GM12872 (cell line): Measurements from ENCODE around the gene TLE3.

Experiments used
- TF ChIP-seq, protein P1 (sequence below): IDR thresholded peaks from 3 replicates; pipeline ENCODE4 v1.5.1; 2011; ENCODE audit warnings: low read depth, mild to moderate bottlenecking, low read length, moderate library complexity; ENCODE audit not compliant: insufficient read depth

The TLE3 gene

DNA sequence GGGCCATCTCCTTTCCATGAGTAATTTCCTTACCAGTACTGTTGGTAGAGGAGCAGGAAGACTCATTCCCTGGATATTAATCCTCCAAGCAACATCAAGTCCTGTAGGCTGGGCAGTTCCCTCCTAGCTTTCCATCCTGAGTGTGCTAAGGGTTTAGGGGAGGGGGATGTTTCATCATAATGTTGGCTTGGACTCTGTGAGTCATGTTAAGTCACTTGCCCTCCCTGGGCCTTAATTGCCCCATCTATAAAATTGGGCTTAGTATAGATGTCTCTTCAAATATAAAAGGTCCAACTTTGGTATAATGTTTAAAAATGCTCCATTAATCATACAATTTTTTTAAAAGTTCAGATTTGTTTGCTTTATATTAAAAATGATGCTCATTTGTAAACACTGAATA is 52.7 kb downstream of the TLE3 start:
- TF ChIP-seq, protein P1, sequence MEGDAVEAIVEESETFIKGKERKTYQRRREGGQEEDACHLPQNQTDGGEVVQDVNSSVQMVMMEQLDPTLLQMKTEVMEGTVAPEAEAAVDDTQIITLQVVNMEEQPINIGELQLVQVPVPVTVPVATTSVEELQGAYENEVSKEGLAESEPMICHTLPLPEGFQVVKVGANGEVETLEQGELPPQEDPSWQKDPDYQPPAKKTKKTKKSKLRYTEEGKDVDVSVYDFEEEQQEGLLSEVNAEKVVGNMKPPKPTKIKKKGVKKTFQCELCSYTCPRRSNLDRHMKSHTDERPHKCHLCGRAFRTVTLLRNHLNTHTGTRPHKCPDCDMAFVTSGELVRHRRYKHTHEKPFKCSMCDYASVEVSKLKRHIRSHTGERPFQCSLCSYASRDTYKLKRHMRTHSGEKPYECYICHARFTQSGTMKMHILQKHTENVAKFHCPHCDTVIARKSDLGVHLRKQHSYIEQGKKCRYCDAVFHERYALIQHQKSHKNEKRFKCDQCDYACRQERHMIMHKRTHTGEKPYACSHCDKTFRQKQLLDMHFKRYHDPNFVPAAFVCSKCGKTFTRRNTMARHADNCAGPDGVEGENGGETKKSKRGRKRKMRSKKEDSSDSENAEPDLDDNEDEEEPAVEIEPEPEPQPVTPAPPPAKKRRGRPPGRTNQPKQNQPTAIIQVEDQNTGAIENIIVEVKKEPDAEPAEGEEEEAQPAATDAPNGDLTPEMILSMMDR: no peak

DNA sequence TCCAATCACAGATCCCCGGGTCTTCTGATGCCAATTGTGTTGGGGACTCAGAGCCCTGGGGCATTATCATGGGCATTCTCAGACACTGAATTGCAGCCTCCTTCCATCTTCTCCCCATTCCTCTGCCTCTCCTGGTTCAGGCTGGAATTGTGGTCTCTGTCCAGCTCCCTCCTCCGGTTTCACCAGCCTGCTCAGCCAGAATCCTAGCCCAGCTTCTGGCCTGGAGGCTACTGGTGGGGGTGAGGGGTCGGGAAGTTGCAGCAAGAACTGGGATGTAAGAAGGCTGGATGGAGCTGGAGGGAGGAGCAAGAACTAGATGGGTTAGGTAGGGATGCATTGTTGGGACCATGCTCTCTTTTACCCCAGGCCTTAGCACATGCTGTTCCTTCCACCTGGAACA is 53.5 kb downstream of the TLE3 start:
- TF ChIP-seq, protein P1: no peak

DNA sequence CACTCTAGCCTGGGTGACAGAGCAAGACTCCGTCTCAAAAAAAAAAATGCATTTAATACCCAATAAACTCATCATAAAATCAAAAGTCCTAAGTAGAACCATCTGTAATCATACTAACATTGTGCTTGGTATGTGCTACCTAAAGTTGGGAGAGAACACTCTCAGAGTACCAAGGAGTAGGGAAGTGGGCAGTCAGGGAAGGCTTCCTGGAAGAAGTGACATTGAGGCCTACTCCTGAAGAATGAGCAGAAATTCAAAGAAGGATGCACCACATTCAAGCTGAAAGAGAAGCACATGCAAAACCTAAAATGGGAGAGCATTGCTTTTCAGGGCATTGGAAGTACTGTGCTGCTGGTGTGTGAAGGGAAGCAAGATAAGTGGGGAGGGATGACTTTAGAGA is 54.1 kb downstream of the TLE3 start:
- TF ChIP-seq, protein P1: no peak

DNA sequence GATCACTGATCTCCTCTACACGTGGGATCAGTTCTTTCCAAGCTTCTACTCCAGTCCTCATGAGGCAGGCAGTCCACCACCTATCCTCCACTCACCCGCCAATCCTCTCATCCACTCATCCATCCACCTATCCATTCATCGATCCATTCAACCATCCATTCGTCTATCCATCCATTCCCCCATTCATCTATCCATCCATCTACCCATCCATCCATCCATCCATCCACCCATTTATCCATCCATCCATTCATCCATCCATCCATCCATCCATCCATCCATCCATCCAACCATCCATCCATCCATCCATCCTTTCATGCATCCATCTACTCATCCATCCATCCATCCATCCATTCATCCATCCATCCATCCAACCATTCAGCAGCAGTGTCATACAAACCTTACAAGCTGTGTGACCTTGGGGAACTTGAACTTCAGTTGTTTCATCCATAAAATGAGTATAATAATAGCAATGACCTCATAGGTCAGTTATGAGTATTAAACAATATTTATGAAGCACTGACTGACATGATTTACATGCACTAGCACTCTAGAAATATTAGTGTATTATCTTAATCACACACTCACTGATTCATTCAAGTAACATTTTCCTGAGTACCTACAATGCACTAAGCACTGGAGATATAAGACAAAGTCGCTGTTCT is 55.0 kb downstream of the TLE3 start:
- TF ChIP-seq, protein P1: no peak

DNA sequence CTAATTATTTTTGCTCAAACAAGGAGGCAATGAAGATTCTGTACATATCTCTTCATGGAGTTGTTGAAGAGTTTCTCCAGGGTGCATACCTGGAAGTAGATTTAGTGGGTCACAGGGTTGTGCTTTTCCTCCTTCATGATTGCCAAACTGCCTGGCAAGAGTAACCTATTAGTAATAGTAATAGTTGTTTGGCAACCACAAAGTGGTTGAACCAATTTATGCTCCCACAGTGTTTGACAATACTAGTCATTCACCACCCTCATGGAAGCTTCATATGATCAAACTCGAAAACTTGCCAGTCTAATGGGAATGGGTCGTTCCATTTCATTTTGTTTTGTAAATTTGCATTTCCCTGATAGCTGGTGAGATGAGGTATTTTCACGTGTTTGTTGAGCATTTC is 57.8 kb downstream of the TLE3 start:
- TF ChIP-seq, protein P1: no peak

DNA sequence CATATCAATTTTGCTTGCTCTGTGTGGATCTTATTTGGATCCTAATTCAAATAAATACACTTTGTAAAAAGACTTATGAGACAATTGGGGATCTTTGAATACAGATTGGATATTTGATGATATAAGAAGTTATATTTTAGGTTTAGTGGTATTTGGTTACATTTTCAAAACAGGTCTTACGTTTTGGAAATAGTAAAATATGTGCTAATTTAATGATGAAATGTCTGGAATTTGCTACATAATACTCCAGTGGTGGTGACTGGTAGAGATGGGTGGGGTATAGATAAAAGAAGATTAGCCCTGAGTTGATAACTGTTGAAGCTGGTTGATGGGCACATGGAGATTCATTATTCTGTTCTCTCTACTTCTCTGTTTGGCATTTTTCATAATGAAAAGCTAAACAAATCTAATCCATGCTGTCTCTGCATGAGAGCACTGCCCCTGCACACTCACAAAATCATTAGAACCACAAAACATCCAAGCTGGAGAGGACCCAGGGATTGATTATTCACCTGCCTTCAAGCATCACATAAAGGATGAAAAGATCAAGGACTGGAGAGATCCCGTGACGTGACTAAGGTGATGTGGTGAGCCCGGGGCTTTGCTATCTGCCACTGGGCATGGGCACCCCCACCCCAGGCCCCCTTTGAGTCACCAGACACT is 58.9 kb downstream of the TLE3 start:
- TF ChIP-seq, protein P1: no peak

DNA sequence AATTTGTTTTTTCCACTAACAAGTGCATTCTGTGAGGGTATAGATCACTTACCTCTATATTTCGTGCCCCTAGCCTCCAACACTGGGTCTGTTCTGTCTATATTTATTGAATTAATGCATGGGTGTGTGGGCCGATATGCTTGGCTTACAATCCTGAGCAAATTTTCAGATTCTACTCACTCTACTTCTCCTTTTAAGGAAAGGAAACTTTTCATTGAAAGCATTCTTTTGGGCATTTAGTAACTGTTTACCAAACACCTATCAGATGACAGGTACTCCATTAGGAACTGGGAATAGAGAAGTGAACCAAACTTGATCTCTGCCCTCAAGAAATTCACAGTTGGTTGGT is 60.5 kb downstream of the TLE3 start:
- TF ChIP-seq, protein P1: no peak
